HS-5 (cell line): ENCODE data around the gene DOCK9.

ENCODE experiments used
- DNase-seq: peaks from one replicate; pipeline ENCODE4 v3.0.0-alpha.2; 2012; ENCODE audit warnings: low read depth

Gene DOCK9

GRCh38 chr13:98886587-98887230 lies 91.2 kb downstream of the DOCK9 start:
- no peak for DNase-seq

- no peak for DNase-seq
These were observed 92.3 kb downstream of the DOCK9 start for GRCh38 chr13:98885600-98885999.

GRCh38 chr13:98883998-98884397 lies 93.9 kb downstream of the DOCK9 start:
- DNase-seq, result no peak

- DNase-seq, result no peak
These were observed 96.5 kb downstream of the DOCK9 start for GRCh38 chr13:98881390-98881789.

GRCh38 chr13:98880677-98881076 lies 97.2 kb downstream of the DOCK9 start:
- no peak for DNase-seq

- no peak for DNase-seq
These were observed 97.9 kb downstream of the DOCK9 start for GRCh38 chr13:98879957-98880356.

GRCh38 chr13:98879127-98879520 lies 98.7 kb downstream of the DOCK9 start:
- no peak for DNase-seq

- no peak for DNase-seq
These were observed 99.3 kb downstream of the DOCK9 start for GRCh38 chr13:98878486-98879126.

- no peak for DNase-seq
These were observed 99.9 kb downstream of the DOCK9 start for GRCh38 chr13:98877936-98878335.

GRCh38 chr13:98877466-98877865 lies 100.4 kb downstream of the DOCK9 start:
- no peak for DNase-seq

- no peak for DNase-seq
These were observed 102.6 kb downstream of the DOCK9 start for GRCh38 chr13:98875146-98875729.

GRCh38 chr13:98874029-98874397 lies 103.9 kb downstream of the DOCK9 start:
- no peak for DNase-seq

GRCh38 chr13:98873377-98874028 lies 104.4 kb downstream of the DOCK9 start:
- DNase-seq, result no peak

- DNase-seq, result no peak
These were observed 106.1 kb downstream of the DOCK9 start for GRCh38 chr13:98871727-98872126.

- no peak for DNase-seq
These were observed 108.3 kb downstream of the DOCK9 start for GRCh38 chr13:98869408-98870090.

GRCh38 chr13:98868932-98869331 lies 108.9 kb downstream of the DOCK9 start:
- DNase-seq, result no peak

GRCh38 chr13:98866882-98867281 lies 111.0 kb downstream of the DOCK9 start:
- no peak for DNase-seq

GRCh38 chr13:98860491-98860890 lies 117.4 kb downstream of the DOCK9 start:
- no peak for DNase-seq

- no peak for DNase-seq
These were observed 119.7 kb downstream of the DOCK9 start for GRCh38 chr13:98858191-98858590.

GRCh38 chr13:98856983-98857382 lies 120.9 kb downstream of the DOCK9 start:
- no peak for DNase-seq

GRCh38 chr13:98854448-98854847 lies 123.4 kb downstream of the DOCK9 start:
- no peak for DNase-seq

- no peak for DNase-seq
These were observed 124.1 kb downstream of the DOCK9 start for GRCh38 chr13:98853771-98854221.

GRCh38 chr13:98851276-98851675 lies 126.6 kb downstream of the DOCK9 start:
- DNase-seq, result no peak
